ENCODE results near the gene TLR9. TPM values are rescaled to one million over a fixed set of nuclear protein-coding genes. Genes with fewer than 3 reads are reported as not detected.

Gene TLR9
- total and polyA plus RNA-seq, 4 experiments from 2014 or later, result 2.3 to 3.0 TPM; not detected in 2

DNA sequence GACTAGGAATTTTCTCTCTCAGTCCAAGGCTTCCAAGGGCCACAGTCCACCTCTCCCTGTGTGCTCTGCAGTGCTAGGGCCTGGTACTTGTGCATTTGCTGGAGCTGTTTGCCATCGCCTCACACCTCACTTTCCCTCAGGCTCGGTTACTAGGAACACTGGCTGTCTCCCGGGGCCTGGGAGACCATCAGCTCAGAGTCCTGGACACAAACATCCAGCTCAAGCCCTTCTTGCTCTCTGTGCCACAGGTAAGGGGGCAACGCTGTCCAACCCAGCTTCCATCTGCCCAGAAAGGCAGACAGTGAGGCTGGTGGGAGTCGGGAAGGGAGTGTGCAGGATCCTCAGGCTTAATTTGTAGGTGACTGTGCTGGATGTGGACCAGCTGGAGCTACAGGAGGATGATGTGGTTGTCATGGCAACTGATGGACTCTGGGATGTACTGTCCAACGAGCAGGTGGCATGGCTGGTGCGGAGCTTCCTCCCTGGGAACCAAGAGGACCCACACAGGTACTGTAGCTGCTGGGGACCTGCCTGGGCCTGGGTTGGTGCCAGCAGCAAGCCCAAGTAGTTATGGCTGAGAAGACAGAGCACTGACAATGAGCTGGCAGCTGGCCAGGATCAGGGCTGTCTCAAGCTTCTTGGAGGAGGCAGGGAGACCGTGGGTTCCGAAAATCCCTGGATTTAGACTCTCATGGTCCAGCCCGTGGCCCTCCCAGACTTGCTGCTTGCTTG is 23.5 kb upstream of the TLR9 start:
- H3K4me1 ChIP-seq (ENCODE audit: insufficient read depth, low read length), result peaks cover 94% of the 10 kb centered on the region
- H3K36me3 Mint-ChIP-seq, result peaks cover 46 to 66% of the 10 kb centered on the region in 2 donors

DNA sequence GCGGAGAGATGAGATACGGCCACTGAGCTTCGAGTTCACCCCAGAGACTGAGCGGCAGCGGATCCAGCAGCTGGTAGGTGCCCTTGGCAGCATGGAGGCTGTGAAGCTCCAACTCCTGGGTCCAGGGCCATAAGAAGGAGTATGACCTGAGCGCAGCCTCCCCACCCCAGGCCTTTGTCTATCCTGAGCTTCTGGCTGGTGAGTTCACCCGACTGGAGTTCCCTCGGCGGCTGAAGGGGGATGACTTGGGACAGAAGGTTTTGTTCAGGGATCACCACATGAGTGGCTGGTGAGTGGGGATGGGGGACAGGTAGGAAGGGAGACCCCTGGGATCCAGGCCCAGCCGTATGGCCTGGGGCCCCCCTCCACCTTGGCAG is 22.7 kb upstream of the TLR9 start:
- intact Hi-C loops (cut with micrococcal nuclease), result no loop called here

More for the DNA sequence above, 23.5 kb upstream of the TLR9 start:
- Histone ChIP-seq H3K36me3 (ENCODE audit: insufficient read depth, low read length) (peaks cover 32% of the 10 kb centered on the region), H3K9me3 (ENCODE audit: control insufficient read depth in 1 of 2, low read length in 2 of 2) (no peaks in the 10 kb centered on the region), H3K27ac (ENCODE audit: low read depth, low read length) (peak overlapping the region; percentile 22), H3K4me3 (ENCODE audit: low read length in 2 of 2) (no peak overlapping the region), H3K27me3 (ENCODE audit: insufficient read depth, low read length) (no peaks in the 10 kb centered on the region)
- H3K27me3 Mint-ChIP-seq, result no peaks in the 10 kb centered on the region
- H3K27ac Mint-ChIP-seq, result peak overlapping the region; percentile 31 to 97 (median 96)
- CTCF ChIA-PET (ENCODE audit: partially characterized antibody), result interaction anchor here (1.4 to 31.1 kb wide), 5 partner anchors 6 to 90 kb away, joined by 3 to 684 read pairs (median 6); partner anchors contain the start of genes GLYCTK, PPM1M, TWF2 and WDR82
- intact Hi-C loops (cut with micrococcal nuclease), result no loop called here
- H3K4me3 Mint-ChIP-seq, result peak overlapping the region in 5 of 8 donors; percentile 27 to 93 (median 57)
- POLR2A ChIA-PET (ENCODE audit: partially characterized antibody), result interaction anchor here (1.1 to 38.1 kb wide), 8 partner anchors 9 to 90 kb away, joined by 3 to 1950 read pairs (median 6); partner anchors contain the start of genes GLYCTK, TWF2 and WDR82
- H3K9me3 Mint-ChIP-seq, result no peaks in the 10 kb centered on the region
- peak in 2 of 5 donors; percentile 13 to 22 for DNase-seq
- peaks cover 54 to 93% (median 75%) of the 10 kb centered on the region in 4 donors for H3K4me1 Mint-ChIP-seq

DNA sequence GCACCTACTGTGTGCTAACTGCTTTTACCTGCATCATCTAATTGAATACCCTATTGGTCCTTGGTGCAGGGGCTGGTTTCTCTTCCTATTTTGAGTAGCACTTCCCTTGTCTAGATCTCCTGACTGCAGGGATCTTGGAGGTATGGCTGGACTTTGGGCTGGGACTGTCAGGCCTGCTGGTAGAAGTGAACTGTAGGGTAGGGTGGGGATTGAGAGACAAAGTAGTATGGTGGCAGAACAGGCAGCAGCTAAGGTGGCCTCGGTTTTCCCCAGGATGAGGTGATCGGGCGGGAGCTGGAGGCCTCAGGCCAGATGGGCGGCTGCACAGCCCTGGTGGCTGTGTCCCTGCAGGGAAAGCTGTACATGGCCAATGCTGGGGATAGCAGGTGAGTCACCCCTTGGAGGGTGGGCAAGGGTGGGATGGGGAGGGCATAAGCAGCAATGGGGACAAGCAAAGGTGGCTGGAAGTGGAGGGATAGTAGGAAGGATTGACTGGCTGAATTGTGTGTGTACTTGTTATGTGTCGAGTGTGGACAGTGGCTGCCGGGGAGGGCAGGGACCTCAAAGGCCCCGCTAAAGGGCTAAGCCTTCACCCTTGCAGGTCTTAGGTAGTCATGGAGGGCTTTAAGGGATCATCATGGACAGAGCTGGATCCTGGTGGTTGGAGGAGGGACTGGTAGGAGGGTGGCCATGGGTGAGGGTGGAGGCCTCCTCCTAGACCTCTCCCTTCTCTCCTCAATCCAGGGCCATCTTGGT is 22.1 kb upstream of the TLR9 start:
- peaks cover 50 to 89% (median 70%) of the 10 kb centered on the region in 4 donors for H3K4me1 Mint-ChIP-seq
- H3K9me3 Mint-ChIP-seq, result no peaks in the 10 kb centered on the region
- peaks cover 38 to 55% of the 10 kb centered on the region in 2 donors for H3K36me3 Mint-ChIP-seq
- H3K36me3 ChIP-seq (ENCODE audit: insufficient read depth, low read length), result peaks cover 32% of the 10 kb centered on the region
- ChIA-PET POLR2A (ENCODE audit: partially characterized antibody) (interaction anchor here (1.2 to 38.1 kb wide), 8 partner anchors 10 to 33 kb away, joined by 3 to 1950 read pairs (median 15); partner anchors contain the start of genes GLYCTK, TWF2 and WDR82), CTCF (ENCODE audit: partially characterized antibody) (interaction anchor here (0.9 to 31.1 kb wide), 6 partner anchors 9 to 31 kb away, joined by 3 to 684 read pairs (median 6); partner anchors contain the start of genes GLYCTK, TWF2 and WDR82)
- no peaks in the 10 kb centered on the region for H3K9me3 ChIP-seq (ENCODE audit: control insufficient read depth in 1 of 2, low read length in 2 of 2)
- H3K27me3 Mint-ChIP-seq, result no peaks in the 10 kb centered on the region
- peak overlapping the region; percentile 95 to 97 (median 96) for H3K27ac Mint-ChIP-seq
- peak overlapping the region; percentile 82 to 94 (median 90) for H3K4me3 Mint-ChIP-seq
- DNase-seq, result no peak
- no peaks in the 10 kb centered on the region for H3K27me3 ChIP-seq (ENCODE audit: insufficient read depth, low read length)
- intact Hi-C loops (cut with micrococcal nuclease), result no loop called here
- H3K4me1 ChIP-seq (ENCODE audit: insufficient read depth, low read length), result peaks cover 88% of the 10 kb centered on the region
- H3K4me3 ChIP-seq (ENCODE audit: low read length in 2 of 2), result peak overlapping the region; percentile 88 to 95
- peak overlapping the region; percentile 90 for H3K27ac ChIP-seq (ENCODE audit: low read depth, low read length)

More for the DNA sequence above, 22.7 kb upstream of the TLR9 start:
- ChIA-PET CTCF (ENCODE audit: partially characterized antibody) (interaction anchor here (0.9 to 31.1 kb wide), 6 partner anchors 9 to 90 kb away, joined by 3 to 684 read pairs (median 6); partner anchors contain the start of genes GLYCTK, TWF2 and WDR82), POLR2A (ENCODE audit: partially characterized antibody) (interaction anchor here (1.2 to 38.1 kb wide), 6 partner anchors 9 to 32 kb away, joined by 3 to 1950 read pairs (median 11); partner anchors contain the start of genes GLYCTK, TWF2 and WDR82)
- no peaks in the 10 kb centered on the region for H3K9me3 Mint-ChIP-seq
- no peaks in the 10 kb centered on the region for H3K27me3 ChIP-seq (ENCODE audit: insufficient read depth, low read length)
- H3K9me3 ChIP-seq (ENCODE audit: control insufficient read depth in 1 of 2, low read length in 2 of 2), result no peaks in the 10 kb centered on the region
- peak overlapping the region; percentile 80 to 97 (median 96) for H3K27ac Mint-ChIP-seq
- no peaks in the 10 kb centered on the region for H3K27me3 Mint-ChIP-seq
- DNase-seq, result no peak
- H3K36me3 ChIP-seq (ENCODE audit: insufficient read depth, low read length), result peaks cover 32% of the 10 kb centered on the region
- H3K4me1 ChIP-seq (ENCODE audit: insufficient read depth, low read length), result peaks cover 93% of the 10 kb centered on the region
- H3K4me3 Mint-ChIP-seq, result peak overlapping the region in 7 of 8 donors; percentile 82 to 93 (median 88)
- H3K27ac ChIP-seq (ENCODE audit: low read depth, low read length), result peak overlapping the region; percentile 90
- H3K36me3 Mint-ChIP-seq, result peaks cover 42 to 58% of the 10 kb centered on the region in 2 donors
- H3K4me3 ChIP-seq (ENCODE audit: low read length in 2 of 2), result no peak overlapping the region
- peaks cover 52 to 93% (median 73%) of the 10 kb centered on the region in 4 donors for H3K4me1 Mint-ChIP-seq

DNA sequence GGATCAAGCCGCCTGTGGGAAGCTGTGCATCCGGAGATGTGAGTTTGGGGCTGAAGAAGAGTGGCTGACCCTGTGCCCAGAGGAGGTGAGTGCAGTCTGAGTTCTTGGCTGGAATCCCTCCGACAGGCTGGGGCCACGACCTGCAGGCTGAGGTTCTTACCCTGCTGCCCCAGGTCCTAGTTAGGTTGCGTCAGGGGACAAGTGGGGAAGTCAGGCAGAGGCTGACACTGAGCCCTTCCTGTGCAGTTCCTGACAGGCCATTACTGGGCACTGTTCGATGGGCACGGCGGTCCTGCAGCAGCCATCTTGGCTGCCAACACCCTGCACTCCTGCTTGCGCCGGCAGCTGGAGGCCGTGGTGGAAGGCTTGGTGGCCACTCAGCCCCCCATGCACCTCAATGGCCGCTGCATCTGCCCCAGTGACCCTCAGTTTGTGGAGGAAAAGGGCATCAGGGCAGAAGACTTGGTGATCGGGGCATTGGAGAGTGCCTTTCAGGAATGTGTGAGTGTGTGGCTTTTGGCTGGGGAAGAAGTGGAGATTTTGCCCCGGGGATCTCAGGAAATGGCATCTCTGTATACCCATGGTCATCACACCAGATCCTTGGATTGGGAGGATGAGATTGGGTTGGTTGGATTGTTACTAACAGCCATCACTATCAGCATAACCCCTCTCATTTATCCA is 21.4 kb upstream of the TLR9 start:
- Histone ChIP-seq H3K36me3 (ENCODE audit: insufficient read depth, low read length) (peaks cover 32% of the 10 kb centered on the region), H3K27ac (ENCODE audit: low read depth, low read length) (peak overlapping the region; percentile 90), H3K27me3 (ENCODE audit: insufficient read depth, low read length) (no peaks in the 10 kb centered on the region), H3K4me1 (ENCODE audit: insufficient read depth, low read length) (peaks cover 85% of the 10 kb centered on the region), H3K9me3 (ENCODE audit: control insufficient read depth in 1 of 2, low read length in 2 of 2) (no peaks in the 10 kb centered on the region), H3K4me3 (ENCODE audit: low read length in 2 of 2) (peak overlapping the region; percentile 88 to 95)
- H3K4me3 Mint-ChIP-seq, result peak overlapping the region; percentile 82 to 94 (median 90)
- H3K27ac Mint-ChIP-seq, result peak overlapping the region; percentile 95 to 97 (median 96)
- peak in 2 of 5 donors; percentile 12 to 22 for DNase-seq
- H3K4me1 Mint-ChIP-seq, result peaks cover 50 to 87% (median 68%) of the 10 kb centered on the region in 4 donors
- H3K27me3 Mint-ChIP-seq, result no peaks in the 10 kb centered on the region
- CTCF ChIA-PET (ENCODE audit: partially characterized antibody), result interaction anchor here (0.7 to 31.1 kb wide), 4 partner anchors 13 to 92 kb away, joined by 3 to 684 read pairs (median 12); partner anchors contain the start of genes GLYCTK and WDR82
- POLR2A ChIA-PET (ENCODE audit: partially characterized antibody), result interaction anchor here (0.7 to 38.1 kb wide), 10 partner anchors 8 to 191 kb away, joined by 3 to 1950 read pairs (median 14); partner anchors contain the start of genes DUSP7, GLYCTK, TWF2 and WDR82
- peaks cover 36 to 50% of the 10 kb centered on the region in 2 donors for H3K36me3 Mint-ChIP-seq
- intact Hi-C loops (cut with micrococcal nuclease), result no loop called here
- H3K9me3 Mint-ChIP-seq, result no peaks in the 10 kb centered on the region

DNA sequence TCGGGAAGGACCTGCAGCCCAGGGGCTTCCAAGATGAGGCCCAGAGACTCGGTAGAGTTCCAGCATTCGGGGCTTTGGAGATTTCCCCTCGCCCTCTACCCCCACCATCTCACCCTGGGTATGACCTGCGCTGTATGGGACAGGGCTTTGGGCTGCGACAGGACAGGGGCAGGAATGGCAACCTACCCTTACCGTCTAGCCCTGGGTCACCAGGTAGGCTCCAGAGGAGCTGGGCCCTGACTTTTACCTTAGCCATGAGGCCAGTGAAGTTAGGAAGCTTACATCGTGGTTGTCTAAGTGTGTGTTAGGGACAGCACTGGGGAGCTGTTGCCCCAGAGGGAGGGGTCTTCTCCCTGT is 20.8 kb upstream of the TLR9 start:
- H3K36me3 Mint-ChIP-seq, result peaks cover 36 to 48% of the 10 kb centered on the region in 2 donors

More for the DNA sequence above, 20.8 kb upstream of the TLR9 start:
- peaks cover 32% of the 10 kb centered on the region for H3K36me3 ChIP-seq (ENCODE audit: insufficient read depth, low read length)
- H3K4me3 ChIP-seq (ENCODE audit: low read length in 2 of 2), result peak overlapping the region; percentile 88 to 95
- peaks cover 49 to 86% (median 69%) of the 10 kb centered on the region in 4 donors for H3K4me1 Mint-ChIP-seq
- H3K27me3 Mint-ChIP-seq, result no peaks in the 10 kb centered on the region
- H3K9me3 ChIP-seq (ENCODE audit: control insufficient read depth in 1 of 2, low read length in 2 of 2), result no peaks in the 10 kb centered on the region
- DNase-seq, result peak in 1 of 5 donors; percentile 25
- no peaks in the 10 kb centered on the region for H3K9me3 Mint-ChIP-seq
- no peaks in the 10 kb centered on the region for H3K27me3 ChIP-seq (ENCODE audit: insufficient read depth, low read length)
- ChIA-PET POLR2A (ENCODE audit: partially characterized antibody) (interaction anchor here (0.7 to 38.1 kb wide), 11 partner anchors 8 to 190 kb away, joined by 3 to 1950 read pairs (median 12); partner anchors contain the start of genes DUSP7, GLYCTK, TLR9 and TWF2), CTCF (ENCODE audit: partially characterized antibody) (interaction anchor here (0.7 to 31.1 kb wide), 4 partner anchors 13 to 93 kb away, joined by 3 to 684 read pairs (median 12); partner anchors contain the start of genes GLYCTK and WDR82)
- H3K4me3 Mint-ChIP-seq, result peak overlapping the region; percentile 82 to 94 (median 90)
- intact Hi-C loops (cut with micrococcal nuclease), result no loop called here
- peaks cover 85% of the 10 kb centered on the region for H3K4me1 ChIP-seq (ENCODE audit: insufficient read depth, low read length)
- peak overlapping the region; percentile 95 to 97 (median 96) for H3K27ac Mint-ChIP-seq
- peak overlapping the region; percentile 90 for H3K27ac ChIP-seq (ENCODE audit: low read depth, low read length)

Data from CD4-positive, alpha-beta memory T cell (primary cell).